ENCODE data around the gene PHOSPHO1.

DNA sequence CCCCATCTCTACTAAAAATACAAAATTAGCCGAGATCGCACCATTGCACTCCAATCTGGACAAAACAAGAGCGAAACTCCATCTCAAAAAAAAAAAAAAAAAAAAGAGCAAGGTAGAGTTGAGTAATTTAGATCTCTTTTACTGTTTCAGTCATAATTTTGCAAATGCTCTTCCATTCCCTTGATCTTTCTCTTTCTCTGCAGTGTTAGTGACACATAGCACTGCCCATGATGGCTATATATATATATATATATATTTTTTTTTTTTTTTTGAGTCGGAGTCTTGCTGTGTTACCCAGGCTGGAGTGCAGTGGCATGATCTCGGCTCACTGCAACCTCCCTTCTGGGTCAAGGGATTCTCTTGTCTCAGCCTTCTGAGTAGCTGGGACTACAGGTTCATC is 12.2 kb upstream of the PHOSPHO1 start:
- TF ChIP-seq POLR2A (IDR thresholded peaks at IDR 0.05) (no peak), CTCF (IDR thresholded peaks at IDR 0.05) (no peak)

All from thyroid gland (tissue), 4 donors.